C4-2B (cell line): ENCODE measurements around the gene CDKAL1.

Source experiments
- CTCF ChIP-seq: fragments of 450-650 bp; conservative IDR thresholded peaks from 2 replicates; pipeline ENCODE4 v1.5.1; 2017; ENCODE audit warnings: mild to moderate bottlenecking
- ZFX ChIP-seq: fragments of 450-650 bp; IDR thresholded peaks from 2 replicates; pipeline ENCODE4 v1.6.1; 2017

DNA sequence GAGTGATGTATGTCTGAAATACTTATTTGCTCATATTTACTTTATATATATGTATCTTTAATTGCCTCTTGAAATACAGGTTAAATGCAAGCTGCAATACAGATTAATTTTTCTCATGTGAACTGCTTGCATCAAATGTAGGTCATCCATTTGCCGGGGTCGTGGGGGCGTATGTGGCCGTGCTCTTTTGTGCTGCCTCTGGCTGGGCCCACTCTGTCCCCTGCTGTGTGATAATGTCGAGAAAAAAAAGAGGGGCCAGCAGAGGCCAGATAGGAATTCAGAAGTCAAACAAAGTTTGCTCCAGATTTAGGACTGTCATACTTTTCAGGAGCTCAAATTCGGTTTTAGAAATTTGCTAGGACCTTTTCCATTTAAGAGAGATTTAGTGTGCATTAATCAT lies 599.6 kb downstream of the CDKAL1 start:
- no peak for TF ChIP-seq CTCF
- TF ChIP-seq ZFX: no peak
